ENCODE measurements around the gene FAM163B.

The FAM163B gene

GRCh38 chr9:133609311-133610098, at the start of gene FAM163B:
FAM163B (minus strand) TSS chr9:133609389; CDS start chr9:133580223, 29,166 bp downstream.
- no peak for DNase-seq

GRCh38 chr9:133657120-133657661, 48.0 kb upstream of the FAM163B start:
- DNase-seq = peak; percentile 83

- no peak for DNase-seq
These were observed 47.3 kb upstream of the FAM163B start for GRCh38 chr9:133656211-133657119.

- DNase-seq = no peak
These were observed 46.5 kb upstream of the FAM163B start for GRCh38 chr9:133655701-133656100.

- peak; percentile 53 for DNase-seq
These were observed 45.8 kb upstream of the FAM163B start for GRCh38 chr9:133654736-133655657.

- no peak for DNase-seq
These were observed 44.4 kb upstream of the FAM163B start for GRCh38 chr9:133653638-133654037.

- DNase-seq = no peak
These were observed 40.8 kb upstream of the FAM163B start for GRCh38 chr9:133650026-133650425.

GRCh38 chr9:133649194-133649593, 40.0 kb upstream of the FAM163B start:
- DNase-seq = no peak

GRCh38 chr9:133647765-133648469, 38.7 kb upstream of the FAM163B start:
- no peak for DNase-seq

GRCh38 chr9:133647148-133647547, 38.0 kb upstream of the FAM163B start:
- DNase-seq = no peak

GRCh38 chr9:133645021-133645765, 36.0 kb upstream of the FAM163B start:
- no peak for DNase-seq

- DNase-seq = no peak
These were observed 35.0 kb upstream of the FAM163B start for GRCh38 chr9:133643978-133644760.

GRCh38 chr9:133643362-133643755, 34.2 kb upstream of the FAM163B start:
- DNase-seq = no peak

- DNase-seq = no peak
These were observed 33.6 kb upstream of the FAM163B start for GRCh38 chr9:133642708-133643361.

- no peak for DNase-seq
These were observed 32.8 kb upstream of the FAM163B start for GRCh38 chr9:133641861-133642595.

- no peak for DNase-seq
These were observed 32.1 kb upstream of the FAM163B start for GRCh38 chr9:133641396-133641655.

- DNase-seq = no peak
These were observed 31.6 kb upstream of the FAM163B start for GRCh38 chr9:133640580-133641395.

GRCh38 chr9:133640160-133640559, 31.0 kb upstream of the FAM163B start:
- DNase-seq = no peak

Data from COR-L47 (cell line).